MM.1S (cell line): Measurements from ENCODE around the gene KRT35.

Experiments
- DNase-seq: peaks from one replicate; pipeline ENCODE4 v3.0.0-alpha.2; 2015
- H2AFZ ChIP-seq: fragments of 300-600 bp; sonication (generic); 2 replicates; pipeline ENCODE4 v1.6.0; 2016; ENCODE audit warnings: antibody characterized with exemption, low read length
- H3F3A ChIP-seq: fragments of 300-600 bp; sonication (generic); 2 replicates; pipeline ENCODE4 v1.6.1; 2016; ENCODE audit warnings: mild to moderate bottlenecking, antibody characterized with exemption, low read length, moderate library complexity, mixed read lengths; ENCODE audit not compliant: insufficient read depth
- H3K27ac ChIP-seq: fragments of 300-600 bp; sonication (generic); 2 replicates; pipeline ENCODE4 v1.5.1; 2016; ENCODE audit warnings: mild to moderate bottlenecking, low read length
- H3K27me3 ChIP-seq: fragments of 300-600 bp; sonication (generic); replicated peaks from 2 replicates; pipeline ENCODE4 v1.6.0; 2016; ENCODE audit warnings: low read length; ENCODE audit not compliant: insufficient read depth
- H3K36me3 ChIP-seq: fragments of 300-600 bp; sonication (generic); replicated peaks from 2 replicates; pipeline ENCODE4 v1.6.1; 2016; ENCODE audit warnings: mild to moderate bottlenecking, low read length, mixed read lengths; ENCODE audit not compliant: insufficient read depth
- H3K4me1 ChIP-seq: fragments of 300-600 bp; sonication (generic); 2 replicates; pipeline ENCODE4 v1.6.1; 2016; ENCODE audit warnings: low read length, mixed read lengths
- H3K4me2 ChIP-seq: fragments of 300-600 bp; sonication (generic); 2 replicates; pipeline ENCODE4 v1.6.0; 2016; ENCODE audit warnings: low read depth, low read length
- H3K4me3 ChIP-seq: fragments of 300-600 bp; sonication (generic); 2 replicates; pipeline ENCODE4 v1.5.1; 2016; ENCODE audit warnings: low read length, mixed read lengths
- H3K79me2 ChIP-seq: fragments of 300-600 bp; sonication (generic); 2 replicates; pipeline ENCODE4 v1.6.1; 2016; ENCODE audit warnings: mixed run types, low read length, mixed read lengths
- H3K9ac ChIP-seq: fragments of 300-600 bp; sonication (generic); 2 replicates; pipeline ENCODE4 v1.6.1; 2016; ENCODE audit warnings: low read length, mixed read lengths
- H3K9me2 ChIP-seq: fragments of 300-600 bp; sonication (generic); replicated peaks from 2 replicates; pipeline ENCODE4 v1.6.1; 2016; ENCODE audit warnings: mild to moderate bottlenecking, low read length, mixed read lengths; ENCODE audit not compliant: insufficient read depth
- H3K9me3 ChIP-seq: fragments of 300-600 bp; sonication (generic); replicated peaks from 2 replicates; pipeline ENCODE4 v1.6.1; 2016; ENCODE audit warnings: mild to moderate bottlenecking, low read length, mixed read lengths; ENCODE audit not compliant: insufficient read depth
- H4K20me1 ChIP-seq: fragments of 300-600 bp; sonication (generic); 2 replicates; pipeline ENCODE4 v1.6.1; 2016; ENCODE audit warnings: mild to moderate bottlenecking, low read length, moderate library complexity, mixed read lengths; ENCODE audit not compliant: insufficient read depth
- EZH2 ChIP-seq: fragments of 300-600 bp; sonication (generic); optimal IDR thresholded peaks from 2 replicates; pipeline ENCODE3; 2017; ENCODE audit warnings: low read depth, mild to moderate bottlenecking, antibody characterized with exemption, low read length, mixed read lengths
- EZH2phosphoT487 ChIP-seq: fragments of 300-600 bp; sonication (generic); IDR thresholded peaks from 2 replicates; pipeline ENCODE4 v1.6.1; 2018; ENCODE audit warnings: antibody characterized with exemption, low read length
- TF ChIP-seq, protein P1 (sequence below): fragments of 300-600 bp; sonication (generic); IDR thresholded peaks from 2 replicates; pipeline ENCODE4 v1.5.1; 2016; ENCODE audit warnings: antibody characterized with exemption, low read length, mixed read lengths

KRT35 gene

DNA sequence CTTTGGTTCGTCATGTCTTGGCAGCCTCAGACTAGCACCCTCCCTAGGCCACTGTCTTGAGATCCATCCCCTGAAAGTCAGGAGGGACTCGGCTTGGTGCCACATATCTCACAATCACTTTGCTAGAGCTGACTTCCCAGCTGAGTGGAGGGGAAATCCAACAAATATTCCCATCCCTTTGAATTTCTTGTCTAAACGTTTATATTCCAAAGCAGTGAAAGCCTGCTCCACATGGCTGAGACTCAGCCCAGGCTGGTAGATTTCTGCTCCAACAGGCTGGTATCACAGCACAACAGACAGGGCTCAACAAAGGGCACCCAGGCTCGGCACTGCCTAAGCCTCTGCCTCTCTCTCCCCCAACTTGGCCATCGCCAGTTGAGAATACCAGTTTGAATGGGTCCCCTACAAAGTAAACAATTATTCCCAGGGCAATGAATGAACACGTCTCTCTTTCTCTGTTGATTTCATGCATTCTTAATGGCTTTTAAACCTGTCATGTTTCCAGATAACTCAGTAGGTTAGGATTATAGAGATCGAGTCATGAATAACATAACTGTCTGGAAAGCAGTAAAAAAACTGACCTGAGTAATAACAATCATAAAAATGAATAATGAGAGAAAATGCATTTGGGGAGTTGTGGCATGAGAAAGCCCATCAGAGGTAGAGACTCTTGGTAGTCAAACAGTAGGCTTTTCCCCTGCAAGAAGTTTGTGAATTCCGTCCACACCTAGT, 23.5 kb upstream of the KRT35 start:
- Histone ChIP-seq H3K79me2 (no peaks in the 10 kb centered on the region), H4K20me1 (no peaks in the 10 kb centered on the region), H3K27me3 (no peaks in the 10 kb centered on the region; the same call in 1 of the 2 replicates), H3K4me2 (no peak overlapping the region), H3K9me3 (no peaks in the 10 kb centered on the region), H3F3A (no peaks in the 10 kb centered on the region), H3K9ac (no peak overlapping the region), H3K27ac (no peak overlapping the region), H3K36me3 (no peaks in the 10 kb centered on the region), H3K9me2 (no peaks in the 10 kb centered on the region), H3K4me1 (no peaks in the 10 kb centered on the region), H2AFZ (no peak overlapping the region), H3K4me3 (no peak overlapping the region)
- no peak for TF ChIP-seq EZH2
- TF ChIP-seq EZH2phosphoT487, result no peak
- TF ChIP-seq, protein P1, sequence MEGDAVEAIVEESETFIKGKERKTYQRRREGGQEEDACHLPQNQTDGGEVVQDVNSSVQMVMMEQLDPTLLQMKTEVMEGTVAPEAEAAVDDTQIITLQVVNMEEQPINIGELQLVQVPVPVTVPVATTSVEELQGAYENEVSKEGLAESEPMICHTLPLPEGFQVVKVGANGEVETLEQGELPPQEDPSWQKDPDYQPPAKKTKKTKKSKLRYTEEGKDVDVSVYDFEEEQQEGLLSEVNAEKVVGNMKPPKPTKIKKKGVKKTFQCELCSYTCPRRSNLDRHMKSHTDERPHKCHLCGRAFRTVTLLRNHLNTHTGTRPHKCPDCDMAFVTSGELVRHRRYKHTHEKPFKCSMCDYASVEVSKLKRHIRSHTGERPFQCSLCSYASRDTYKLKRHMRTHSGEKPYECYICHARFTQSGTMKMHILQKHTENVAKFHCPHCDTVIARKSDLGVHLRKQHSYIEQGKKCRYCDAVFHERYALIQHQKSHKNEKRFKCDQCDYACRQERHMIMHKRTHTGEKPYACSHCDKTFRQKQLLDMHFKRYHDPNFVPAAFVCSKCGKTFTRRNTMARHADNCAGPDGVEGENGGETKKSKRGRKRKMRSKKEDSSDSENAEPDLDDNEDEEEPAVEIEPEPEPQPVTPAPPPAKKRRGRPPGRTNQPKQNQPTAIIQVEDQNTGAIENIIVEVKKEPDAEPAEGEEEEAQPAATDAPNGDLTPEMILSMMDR, result no peak
- DNase-seq, result no peak

DNA sequence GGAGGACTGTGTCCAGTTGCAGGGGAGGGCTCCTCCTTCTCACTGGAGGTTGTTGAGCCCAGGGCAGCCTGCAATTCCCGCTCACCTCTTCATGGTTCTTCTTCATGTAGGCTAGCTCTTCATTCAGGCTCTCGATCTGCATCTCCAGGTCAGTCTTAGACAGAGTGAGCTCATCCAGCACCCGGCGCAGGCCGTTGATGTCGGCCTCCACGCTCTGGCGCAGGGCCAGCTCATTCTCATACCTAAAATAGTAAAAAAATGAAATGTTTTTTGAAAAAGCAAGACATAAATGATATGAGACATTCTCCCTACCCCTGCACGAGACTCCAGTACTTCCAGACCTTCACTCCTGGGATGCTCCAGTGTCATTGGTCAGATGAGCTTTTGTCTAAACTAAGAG, 22.3 kb upstream of the KRT35 start:
- Histone ChIP-seq H3K4me3 (no peak overlapping the region), H3F3A (no peaks in the 10 kb centered on the region), H3K27me3 (no peaks in the 10 kb centered on the region; the same call in 1 of the 2 replicates), H3K9ac (no peak overlapping the region), H3K36me3 (no peaks in the 10 kb centered on the region), H3K79me2 (no peaks in the 10 kb centered on the region), H2AFZ (no peak overlapping the region), H3K4me2 (no peak overlapping the region), H3K9me2 (no peaks in the 10 kb centered on the region), H3K27ac (no peak overlapping the region), H4K20me1 (no peaks in the 10 kb centered on the region), H3K4me1 (no peaks in the 10 kb centered on the region), H3K9me3 (no peaks in the 10 kb centered on the region)
- DNase-seq, result no peak
- TF ChIP-seq, protein P1, result no peak
- no peak for TF ChIP-seq EZH2
- no peak for TF ChIP-seq EZH2phosphoT487

DNA sequence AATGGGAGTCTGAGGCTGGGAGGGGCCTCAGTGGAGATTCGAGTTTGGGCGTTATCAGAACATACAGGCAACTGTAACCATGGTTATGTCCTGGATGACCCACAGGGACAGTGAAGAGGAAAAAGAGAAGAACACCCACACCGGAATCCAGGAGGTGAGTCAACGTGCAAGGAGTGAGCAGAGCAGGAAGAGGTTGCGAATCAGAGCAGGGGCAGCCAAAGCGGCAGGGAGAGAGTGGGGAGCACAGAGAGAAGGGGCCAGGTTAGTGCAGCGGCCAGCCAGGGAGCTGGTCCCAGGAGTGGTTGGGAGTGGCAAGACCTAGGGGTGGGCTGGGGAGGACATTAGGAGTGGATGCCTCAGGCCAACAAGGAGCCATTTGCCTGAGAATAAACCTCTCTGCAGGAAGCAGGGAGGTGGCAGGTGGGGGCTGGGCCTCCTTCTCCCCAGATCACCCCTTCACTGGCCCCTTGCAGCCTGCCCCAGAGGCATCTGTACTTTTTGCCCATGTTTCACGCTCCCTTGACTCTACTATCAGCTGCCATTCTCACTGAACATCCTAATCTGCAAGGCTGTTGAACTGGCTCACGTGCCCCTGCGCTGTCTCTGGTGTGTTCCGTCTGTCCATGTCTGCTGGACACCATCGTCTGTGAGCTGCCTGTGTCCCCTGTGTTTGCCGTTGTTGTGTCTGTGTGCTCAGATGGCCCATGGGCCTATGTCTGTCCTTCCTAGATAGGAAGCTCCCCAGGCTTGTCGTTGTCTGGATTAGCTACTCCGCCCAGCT, 19.4 kb upstream of the KRT35 start:
- no peaks in the 10 kb centered on the region for H3K9me3 ChIP-seq
- H3F3A ChIP-seq, result no peaks in the 10 kb centered on the region
- H4K20me1 ChIP-seq, result no peaks in the 10 kb centered on the region
- H3K4me2 ChIP-seq, result no peak overlapping the region
- no peak overlapping the region for H3K4me3 ChIP-seq
- no peak overlapping the region for H3K27ac ChIP-seq
- H3K79me2 ChIP-seq, result no peaks in the 10 kb centered on the region
- H3K9me2 ChIP-seq, result no peaks in the 10 kb centered on the region
- DNase-seq, result no peak
- no peaks in the 10 kb centered on the region for H3K4me1 ChIP-seq
- no peaks in the 10 kb centered on the region for H3K36me3 ChIP-seq
- H3K27me3 ChIP-seq, result no peaks in the 10 kb centered on the region; the same call in 1 of the 2 replicates
- no peak overlapping the region for H3K9ac ChIP-seq
- TF ChIP-seq EZH2phosphoT487 (no peak), EZH2 (no peak)
- TF ChIP-seq, protein P1, result no peak
- H2AFZ ChIP-seq, result no peak overlapping the region
